Tibial nerve (tissue), 4 donors: ENCODE data around the gene ZBED2. TPM values are rescaled to one million over a fixed set of nuclear protein-coding genes. Genes with fewer than 3 reads are reported as not detected.

ENCODE experiments used
- DNase-seq, 2 donors: peaks; one replicate each; pipeline ENCODE4 v3.0.0-alpha.2; 2019; ENCODE audit warnings: low spot score in 2 of 2
- H3K27ac ChIP-seq, 4 donors: fragments of 200-600 bp; sonication (generic) in 3 of 4; one replicate each; pipeline ENCODE4 v1.5.1; 2017 to 2019; ENCODE audit warnings: mild to moderate bottlenecking in 1 of 4
- H3K27me3 ChIP-seq, 2 donors: fragments of 200-600 bp; sonication (generic) in 1 of 2; one replicate each; pipeline versions ENCODE4 v1.5.1 to v1.6.0; 2017 to 2019
- H3K36me3 ChIP-seq, 3 donors: fragments of 200-600 bp; sonication (generic); one replicate each; pipeline ENCODE4 v1.5.1; 2018 to 2019
- H3K4me1 ChIP-seq, 4 donors: fragments of 200-600 bp; sonication (generic) in 3 of 4; one replicate each; pipeline ENCODE4 v1.5.1; 2017 to 2019
- H3K4me3 ChIP-seq, 4 donors: fragments of 200-600 bp; sonication (generic) in 3 of 4; one replicate each; pipeline ENCODE4 v1.5.1; 2017 to 2019; ENCODE audit warnings: mild to moderate bottlenecking in 1 of 4, moderate library complexity in 1 of 4
- H3K9me3 ChIP-seq, 4 donors: fragments of 200-600 bp; sonication (generic) in 3 of 4; one replicate each; pipeline ENCODE4 v1.5.1; 2017 to 2019
- EP300 ChIP-seq, 2 donors: sonication (generic); formaldehyde crosslinking; IDR thresholded peaks; one replicate each; pipeline ENCODE4 v1.6.1; 2017; ENCODE audit warnings: antibody characterized with exemption in 2 of 2, mild to moderate bottlenecking in 1 of 2
- POLR2A ChIP-seq, 2 donors: fragments of 450-650 bp; IDR thresholded peaks; one replicate each; pipeline ENCODE4 v1.6.1; 2017; ENCODE audit warnings: antibody characterized with exemption in 2 of 2, mild to moderate bottlenecking in 2 of 2, moderate library complexity in 2 of 2
- WGBS, 2 donors: methylation state at CpG; one replicate each; pipeline ENCODE4 v1.1.5; 2018; 5-methylcytosine and 5-hydroxymethylcytosine counted together
- total RNA-seq, 4 donors: library from RNA; depleted of rRNA; stranded (reverse); fragments of >200 nt; gene quantifications; one replicate each; pipeline ENCODE4 v1.1.0, GENCODE V29; 2016
- TF ChIP-seq, protein P1 (sequence below), 5 experiments: fragments of 200-600 bp in 3 of 5; fragments of 450-650 bp in 2 of 5; sonication (generic) in 3 of 5; IDR thresholded peaks; one replicate each; pipeline ENCODE4 v1.5.1; 2016 to 2019; ENCODE audit warnings: antibody characterized with exemption in 5 of 5, mild to moderate bottlenecking in 3 of 5, moderate library complexity in 2 of 5

The ZBED2 gene
- total RNA-seq, 4 donors from 2014 or later, result not detected

DNA sequence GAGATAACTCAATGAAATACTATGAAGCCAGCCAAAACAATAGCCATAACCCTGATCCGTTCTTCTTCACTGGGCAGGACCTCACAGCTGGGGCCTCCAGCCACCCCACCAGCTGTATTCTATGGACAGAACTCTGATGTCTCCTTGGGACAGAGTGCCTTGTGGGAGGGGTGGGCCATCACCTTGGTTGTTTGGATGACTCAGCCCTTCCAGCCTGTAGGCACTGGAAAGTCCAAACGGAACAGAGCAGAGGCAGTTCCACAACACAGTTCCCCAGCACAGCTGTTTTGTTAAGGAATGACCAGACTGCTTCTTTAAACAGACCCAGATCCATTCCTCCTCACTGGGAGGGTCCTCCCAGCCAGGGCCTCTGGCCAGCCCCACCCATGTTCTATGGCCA, 31.9 kb upstream of the ZBED2 start:
- Histone ChIP-seq H3K4me1 (no peaks in the 10 kb centered on the region), H3K36me3 (no peaks in the 10 kb centered on the region), H3K4me3 (no peak overlapping the region), H3K27ac (no peak overlapping the region), H3K9me3 (peaks cover 0 to 15% (median 0%) of the 10 kb centered on the region in 4 donors), H3K27me3 (no peaks in the 10 kb centered on the region)
- no peak for TF ChIP-seq POLR2A (IDR thresholded peaks at IDR 0.05)
- no peak for TF ChIP-seq EP300 (IDR thresholded peaks at IDR 0.05)
- TF ChIP-seq, protein P1, sequence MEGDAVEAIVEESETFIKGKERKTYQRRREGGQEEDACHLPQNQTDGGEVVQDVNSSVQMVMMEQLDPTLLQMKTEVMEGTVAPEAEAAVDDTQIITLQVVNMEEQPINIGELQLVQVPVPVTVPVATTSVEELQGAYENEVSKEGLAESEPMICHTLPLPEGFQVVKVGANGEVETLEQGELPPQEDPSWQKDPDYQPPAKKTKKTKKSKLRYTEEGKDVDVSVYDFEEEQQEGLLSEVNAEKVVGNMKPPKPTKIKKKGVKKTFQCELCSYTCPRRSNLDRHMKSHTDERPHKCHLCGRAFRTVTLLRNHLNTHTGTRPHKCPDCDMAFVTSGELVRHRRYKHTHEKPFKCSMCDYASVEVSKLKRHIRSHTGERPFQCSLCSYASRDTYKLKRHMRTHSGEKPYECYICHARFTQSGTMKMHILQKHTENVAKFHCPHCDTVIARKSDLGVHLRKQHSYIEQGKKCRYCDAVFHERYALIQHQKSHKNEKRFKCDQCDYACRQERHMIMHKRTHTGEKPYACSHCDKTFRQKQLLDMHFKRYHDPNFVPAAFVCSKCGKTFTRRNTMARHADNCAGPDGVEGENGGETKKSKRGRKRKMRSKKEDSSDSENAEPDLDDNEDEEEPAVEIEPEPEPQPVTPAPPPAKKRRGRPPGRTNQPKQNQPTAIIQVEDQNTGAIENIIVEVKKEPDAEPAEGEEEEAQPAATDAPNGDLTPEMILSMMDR (IDR thresholded peaks at IDR 0.05), result no peak
- WGBS, 2 donors, result 71 to 77% methylated on average over 2 of the region's 2 CpGs
- no peak for DNase-seq

GRCh38 chr3:111621535-111621934, 26.4 kb upstream of the ZBED2 start:
- no peak overlapping the region for H3K4me3 ChIP-seq
- H3K9me3 ChIP-seq, result no peaks in the 10 kb centered on the region
- no peaks in the 10 kb centered on the region for H3K36me3 ChIP-seq
- TF ChIP-seq EP300 (IDR thresholded peaks at IDR 0.05), result no peak
- TF ChIP-seq POLR2A (IDR thresholded peaks at IDR 0.05), result no peak
- TF ChIP-seq, protein P1 (IDR thresholded peaks at IDR 0.05), result no peak
- DNase-seq, result no peak
- no peaks in the 10 kb centered on the region for H3K27me3 ChIP-seq
- 43 to 59% methylated on average over 5 of the region's 5 CpGs for WGBS, 2 donors
- H3K4me1 ChIP-seq, result no peaks in the 10 kb centered on the region
- no peak overlapping the region for H3K27ac ChIP-seq

DNA sequence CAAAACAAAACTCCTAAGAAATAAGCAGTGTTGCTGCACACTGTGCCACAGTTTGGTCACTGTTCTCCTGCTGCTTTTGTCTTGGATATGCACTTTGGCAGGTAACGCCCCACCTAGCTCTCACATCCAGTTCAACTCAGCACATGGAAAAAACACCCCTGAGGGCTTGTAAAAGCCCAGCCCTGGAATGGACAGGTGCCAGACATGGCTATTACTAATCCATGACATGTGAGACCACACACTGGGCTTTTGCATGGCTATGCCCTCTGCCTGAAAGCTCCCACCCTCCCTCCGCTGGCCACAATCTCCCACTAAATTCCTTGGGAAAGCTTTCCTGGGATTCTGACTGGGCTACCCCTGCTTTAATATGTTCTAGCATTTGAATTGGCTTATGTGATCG, 24.7 kb upstream of the ZBED2 start:
- H3K4me3 ChIP-seq, result no peak overlapping the region
- H3K36me3 ChIP-seq, result no peaks in the 10 kb centered on the region
- no peaks in the 10 kb centered on the region for H3K4me1 ChIP-seq
- no peak for DNase-seq
- no peak overlapping the region for H3K27ac ChIP-seq
- TF ChIP-seq, protein P1 (IDR thresholded peaks at IDR 0.05), result no peak
- TF ChIP-seq EP300 (IDR thresholded peaks at IDR 0.05) (no peak), POLR2A (IDR thresholded peaks at IDR 0.05) (no peak)
- no peaks in the 10 kb centered on the region for H3K9me3 ChIP-seq
- WGBS, 2 donors, result 70 to 81% methylated on average over 3 of the region's 3 CpGs
- no peaks in the 10 kb centered on the region for H3K27me3 ChIP-seq

- DNase-seq, result no peak
- no peaks in the 10 kb centered on the region for H3K4me1 ChIP-seq
- no peak for TF ChIP-seq EP300 (IDR thresholded peaks at IDR 0.05)
- TF ChIP-seq, protein P1 (IDR thresholded peaks at IDR 0.05), result no peak
- H3K36me3 ChIP-seq, result no peaks in the 10 kb centered on the region
- H3K4me3 ChIP-seq, result no peak overlapping the region
- H3K27ac ChIP-seq, result no peak overlapping the region
- H3K9me3 ChIP-seq, result no peaks in the 10 kb centered on the region
- H3K27me3 ChIP-seq, result no peaks in the 10 kb centered on the region
Observed at GRCh38 chr3:111618945-111619344, 23.8 kb upstream of the ZBED2 start.

DNA sequence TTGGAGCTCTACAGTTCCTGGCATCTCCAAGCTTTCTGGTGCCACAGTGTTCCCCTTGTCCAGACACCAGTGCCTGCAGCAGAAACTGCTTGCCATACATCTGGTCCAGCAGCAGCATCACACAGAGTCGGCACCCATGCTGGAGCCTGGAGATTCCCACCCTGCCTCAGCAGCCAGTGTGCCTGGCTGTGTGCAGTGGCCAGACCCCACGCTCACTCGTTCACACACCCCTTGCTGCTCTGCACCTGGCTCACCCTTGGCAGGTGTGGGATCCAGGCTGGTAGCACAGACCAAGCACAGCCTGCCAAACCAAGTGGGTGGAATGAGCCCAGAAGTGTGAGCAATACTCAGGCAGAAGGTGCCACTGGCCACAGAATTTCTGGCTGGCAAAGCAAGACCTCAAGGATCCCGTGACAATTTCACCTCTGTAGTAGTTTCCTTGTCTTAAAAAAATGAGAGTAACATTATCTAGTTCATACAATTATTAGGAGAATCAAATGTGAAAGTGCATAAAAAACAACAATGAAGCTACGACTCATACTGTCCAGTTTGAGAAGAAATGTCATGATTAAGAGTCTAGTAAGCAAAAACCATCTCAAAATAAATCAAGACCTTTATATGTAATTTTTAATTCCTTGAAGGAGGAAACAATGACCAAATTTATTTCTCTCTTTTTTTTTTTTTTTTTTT, 22.9 kb upstream of the ZBED2 start:
- H3K9me3 ChIP-seq, result no peaks in the 10 kb centered on the region
- DNase-seq, result no peak
- no peaks in the 10 kb centered on the region for H3K36me3 ChIP-seq
- H3K4me1 ChIP-seq, result no peaks in the 10 kb centered on the region
- 85 to 93% methylated on average over 4 to 5 of the region's 5 CpGs for WGBS, 2 donors
- H3K27me3 ChIP-seq, result no peaks in the 10 kb centered on the region
- no peak overlapping the region for H3K27ac ChIP-seq
- no peak for TF ChIP-seq POLR2A (IDR thresholded peaks at IDR 0.05)
- TF ChIP-seq, protein P1 (IDR thresholded peaks at IDR 0.05), result no peak
- no peak for TF ChIP-seq EP300 (IDR thresholded peaks at IDR 0.05)
- no peak overlapping the region for H3K4me3 ChIP-seq
